ENCODE measurements around the gene CCDC85B. TPM values are rescaled to one million over a fixed set of nuclear protein-coding genes. Genes with fewer than 3 reads are reported as not detected.

Gene CCDC85B
- total RNA-seq, 1 experiment from 2014 or later: 85.4 TPM

- Histone ChIP-seq H3K4me1 (ENCODE audit: control insufficient read depth, insufficient read depth, low read length) (peaks cover 27% of the 10 kb centered on the region), H3K27me3 (ENCODE audit: control insufficient read depth, insufficient read depth, low read length) (no peaks in the 10 kb centered on the region), H3K4me3 (ENCODE audit: low read depth in 2 of 2, low read length in 2 of 2) (no peak overlapping the region), H3K36me3 (ENCODE audit: control insufficient read depth, insufficient read depth, low read length) (peaks cover 2% of the 10 kb centered on the region), H3K9me3 (ENCODE audit: control insufficient read depth, insufficient read depth, low read depth, low read length) (no peaks in the 10 kb centered on the region), H3K27ac (ENCODE audit: low read length) (no peak overlapping the region)
- no peak for DNase-seq (ENCODE audit: low read depth, low spot score)
- TF ChIP-seq REST (IDR thresholded peaks at IDR 0.05; ENCODE audit: insufficient read depth in 1 of 2, low read depth in 2 of 2, low read length in 1 of 2) (no peak), TCF7L2 (IDR thresholded peaks at IDR 0.05; ENCODE audit: low read depth, low read length) (no peak), SIN3A (IDR thresholded peaks at IDR 0.05; ENCODE audit: borderline replicate concordance, insufficient read depth, low read depth, low read length) (no peak), CTCF (IDR thresholded peaks at IDR 0.05) (no peak)
- no TSS peak for BruUV-seq (replicated peaks)
- CTCF ChIA-PET: no interaction called here
- ATAC-seq: no peak
- intact Hi-C loops (cut with micrococcal nuclease; ENCODE audit: unreplicated experiment) (no loop called here), in situ Hi-C loops (cut with HindIII; ENCODE audit: low pct_unique_long_range_greater_than_20kb, low sequenced_read_pairs) (no loop called here)
- POLR2A ChIA-PET: no interaction called here
These were observed 25.6 kb upstream of the CCDC85B start for GRCh38 chr11:65864706-65865471.

GRCh38 chr11:65865550-65866172, 24.8 kb upstream of the CCDC85B start:
- TF ChIP-seq POLR2AphosphoS5 (IDR thresholded peaks at IDR 0.05; ENCODE audit: low read depth, low read length): no peak; the same call in 1 of the 2 replicates
- TF ChIP-seq SIN3A (IDR thresholded peaks at IDR 0.05; ENCODE audit: borderline replicate concordance, insufficient read depth, low read depth, low read length): no peak
- TF ChIP-seq REST (IDR thresholded peaks at IDR 0.05; ENCODE audit: insufficient read depth in 1 of 2, low read depth in 2 of 2, low read length in 1 of 2): no peak
- no peak for TF ChIP-seq TCF7L2 (IDR thresholded peaks at IDR 0.05; ENCODE audit: low read depth, low read length)
- no peak for TF ChIP-seq CTCF (IDR thresholded peaks at IDR 0.05)
- POLR2A ChIA-PET: no interaction called here
- intact Hi-C loops (cut with micrococcal nuclease; ENCODE audit: unreplicated experiment) (no loop called here), in situ Hi-C loops (cut with HindIII; ENCODE audit: low pct_unique_long_range_greater_than_20kb, low sequenced_read_pairs) (no loop called here)
- Histone ChIP-seq H3K27me3 (ENCODE audit: control insufficient read depth, insufficient read depth, low read length) (no peaks in the 10 kb centered on the region), H3K4me1 (ENCODE audit: control insufficient read depth, insufficient read depth, low read length) (peaks cover 26% of the 10 kb centered on the region), H3K9me3 (ENCODE audit: control insufficient read depth, insufficient read depth, low read depth, low read length) (no peaks in the 10 kb centered on the region), H3K27ac (ENCODE audit: low read length) (no peak overlapping the region), H3K4me3 (ENCODE audit: low read depth in 2 of 2, low read length in 2 of 2) (no peak overlapping the region), H3K36me3 (ENCODE audit: control insufficient read depth, insufficient read depth, low read length) (peaks cover 2% of the 10 kb centered on the region)
- CTCF ChIA-PET: no interaction called here
- no TSS peak for BruUV-seq (replicated peaks)
- no peak for DNase-seq (ENCODE audit: low read depth, low spot score)
- no peak for ATAC-seq

Measured in Panc1 (cell line).